OCI-LY7 (cell line): ENCODE results near the gene ARPC5L.

Source experiments
- EZH2phosphoT487 ChIP-seq: fragments of 200-600 bp; sonication (generic); IDR thresholded peaks from 2 replicates; pipeline ENCODE4 v1.6.1; 2018; ENCODE audit warnings: low read depth, borderline replicate concordance, mild to moderate bottlenecking, mixed run types, antibody characterized with exemption, low read length, moderate library complexity, mixed read lengths
- TF ChIP-seq, protein P1 (sequence below): fragments of 200-600 bp; sonication (generic); conservative IDR thresholded peaks from 2 replicates; pipeline ENCODE4 v1.5.1; 2014; ENCODE audit warnings: mild to moderate bottlenecking, antibody characterized with exemption, low read length, moderate library complexity, mixed read lengths

DNA sequence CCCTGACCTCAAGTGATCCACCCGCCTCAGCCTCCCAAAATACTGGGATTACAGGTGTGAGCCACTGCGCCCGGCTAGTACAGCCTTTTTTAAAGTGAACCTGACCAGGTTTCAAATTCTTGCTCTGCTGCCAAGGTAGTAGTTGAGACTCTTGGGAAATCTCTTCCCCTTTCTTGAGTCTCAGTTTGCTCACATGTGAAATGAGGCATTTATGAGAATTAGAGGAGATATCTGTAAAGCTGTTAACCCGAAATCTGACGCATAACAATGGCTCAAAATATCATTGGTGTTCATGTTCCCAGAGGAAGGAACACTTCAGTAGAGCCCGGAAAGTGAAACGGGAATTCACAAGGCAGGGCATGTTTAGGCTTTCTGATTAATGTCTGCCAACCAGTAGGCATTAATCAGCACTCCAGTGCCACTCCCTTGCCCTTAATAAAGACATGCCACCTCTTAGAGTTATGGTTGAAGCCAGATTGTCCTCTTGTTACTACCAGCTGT, 1.5 kb downstream of the ARPC5L start:
- TF ChIP-seq, protein P1, sequence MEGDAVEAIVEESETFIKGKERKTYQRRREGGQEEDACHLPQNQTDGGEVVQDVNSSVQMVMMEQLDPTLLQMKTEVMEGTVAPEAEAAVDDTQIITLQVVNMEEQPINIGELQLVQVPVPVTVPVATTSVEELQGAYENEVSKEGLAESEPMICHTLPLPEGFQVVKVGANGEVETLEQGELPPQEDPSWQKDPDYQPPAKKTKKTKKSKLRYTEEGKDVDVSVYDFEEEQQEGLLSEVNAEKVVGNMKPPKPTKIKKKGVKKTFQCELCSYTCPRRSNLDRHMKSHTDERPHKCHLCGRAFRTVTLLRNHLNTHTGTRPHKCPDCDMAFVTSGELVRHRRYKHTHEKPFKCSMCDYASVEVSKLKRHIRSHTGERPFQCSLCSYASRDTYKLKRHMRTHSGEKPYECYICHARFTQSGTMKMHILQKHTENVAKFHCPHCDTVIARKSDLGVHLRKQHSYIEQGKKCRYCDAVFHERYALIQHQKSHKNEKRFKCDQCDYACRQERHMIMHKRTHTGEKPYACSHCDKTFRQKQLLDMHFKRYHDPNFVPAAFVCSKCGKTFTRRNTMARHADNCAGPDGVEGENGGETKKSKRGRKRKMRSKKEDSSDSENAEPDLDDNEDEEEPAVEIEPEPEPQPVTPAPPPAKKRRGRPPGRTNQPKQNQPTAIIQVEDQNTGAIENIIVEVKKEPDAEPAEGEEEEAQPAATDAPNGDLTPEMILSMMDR, result no peak
- no peak for TF ChIP-seq EZH2phosphoT487
